ENCODE results near the gene RHOF. TPM values are rescaled to one million over a fixed set of nuclear protein-coding genes. Genes with fewer than 3 reads are reported as not detected.
A peak's percentile ranks its signal among the peaks of the same experiment; 100 is the strongest.

Gene RHOF
- total RNA-seq, 3 donors from 2014 or later, result 45.5 to 86.7 (median 83.2) TPM

GRCh38 chr12:121816925-121817647 lies 23.6 kb upstream of the RHOF start:
- peaks cover 16% of the 10 kb centered on the region for H3K36me3 ChIP-seq (ENCODE audit: low read depth)

GRCh38 chr12:121815263-121815662 lies 21.8 kb upstream of the RHOF start:
- H3K36me3 ChIP-seq (ENCODE audit: low read depth), result peaks cover 10% of the 10 kb centered on the region

More at GRCh38 chr12:121816925-121817647, 23.6 kb upstream of the RHOF start:
- ATAC-seq (no peak), DNase-seq (peak in 1 of 3 donors; percentile 23)
- no peak for TF ChIP-seq CTCF (IDR thresholded peaks at IDR 0.05)
- intact Hi-C loops (cut with DNase I, micrococcal nuclease), result no loop called here
- Histone ChIP-seq H3K4me3 (no peak overlapping the region), H3K9me3 (no peaks in the 10 kb centered on the region), H3K4me1 (ENCODE audit: low read depth) (peaks cover 14% of the 10 kb centered on the region)

GRCh38 chr12:121814429-121815119 lies 21.1 kb upstream of the RHOF start:
- ATAC-seq (no peak), DNase-seq (peak in 1 of 3 donors; percentile 51)
- no peak overlapping the region for H3K4me3 ChIP-seq
- TF ChIP-seq CTCF (IDR thresholded peaks at IDR 0.05), result no peak
- peaks cover 3% of the 10 kb centered on the region for H3K36me3 ChIP-seq (ENCODE audit: low read depth)
- H3K9me3 ChIP-seq, result no peaks in the 10 kb centered on the region
- intact Hi-C loops (cut with DNase I, micrococcal nuclease), result no loop called here
- peaks cover 30% of the 10 kb centered on the region for H3K4me1 ChIP-seq (ENCODE audit: low read depth)

More at GRCh38 chr12:121815263-121815662, 21.8 kb upstream of the RHOF start:
- peaks cover 28% of the 10 kb centered on the region for H3K4me1 ChIP-seq (ENCODE audit: low read depth)
- TF ChIP-seq CTCF (IDR thresholded peaks at IDR 0.05), result no peak
- no peak for ATAC-seq
- H3K9me3 ChIP-seq, result no peaks in the 10 kb centered on the region
- intact Hi-C loops (cut with DNase I, micrococcal nuclease), result no loop called here
- no peak overlapping the region for H3K4me3 ChIP-seq
- peak in 1 of 3 donors; percentile 21 for DNase-seq

GRCh38 chr12:121813951-121814350 lies 20.5 kb upstream of the RHOF start:
- ATAC-seq, result no peak
- Histone ChIP-seq H3K4me1 (ENCODE audit: low read depth) (peaks cover 30% of the 10 kb centered on the region), H3K9me3 (no peaks in the 10 kb centered on the region), H3K4me3 (no peak overlapping the region), H3K36me3 (ENCODE audit: low read depth) (no peaks in the 10 kb centered on the region)
- intact Hi-C loops (cut with DNase I, micrococcal nuclease), result no loop called here
- TF ChIP-seq CTCF (IDR thresholded peaks at IDR 0.05), result no peak
- peak in 1 of 3 donors; percentile 43 for DNase-seq

- intact Hi-C loops (cut with DNase I, micrococcal nuclease), result no loop called here
- ATAC-seq, result peak; percentile 2
- no peaks in the 10 kb centered on the region for H3K9me3 ChIP-seq
- no peak overlapping the region for H3K4me3 ChIP-seq
- peak in 2 of 3 donors; percentile 41 to 58 for DNase-seq
- peaks cover 30% of the 10 kb centered on the region for H3K4me1 ChIP-seq (ENCODE audit: low read depth)
- no peak for TF ChIP-seq CTCF (IDR thresholded peaks at IDR 0.05)
- H3K36me3 ChIP-seq (ENCODE audit: low read depth), result no peaks in the 10 kb centered on the region
These were observed 19.7 kb upstream of the RHOF start for GRCh38 chr12:121812921-121813896.

Measured in mucosa of descending colon (tissue), 3 donors.